Lung (tissue), 12 donors: ENCODE measurements around the gene DOCK3. TPM values are rescaled to one million over a fixed set of nuclear protein-coding genes. Genes with fewer than 3 reads are reported as not detected.
"Not testable (repeated sequence)": the region's sequence is repeated elsewhere in the genome, so short reads cannot be mapped to it uniquely, and the experiment has no call there.

ENCODE experiments used
- ATAC-seq: fragments of 200-7000 bp; cut with Tn5 transposase; one replicate; pipeline ENCODE4 v1.9.1; 2020; ENCODE audit warnings: moderate number of reproducible peaks; ENCODE audit not compliant: insufficient read depth, low FRiP score
- DNase-seq, 3 donors: peaks; one replicate each; pipeline ENCODE4 v3.0.0-alpha.2; 2013 to 2017
- H3K27ac ChIP-seq, 2 donors: one replicate each; pipeline ENCODE4 v1.5.1; 2013; ENCODE audit warnings: mild to moderate bottlenecking in 2 of 2, moderate library complexity in 2 of 2, control low read depth in 1 of 2, inconsistent platforms in 1 of 2, low read depth in 1 of 2, low read length in 1 of 2
- H3K27me3 ChIP-seq, 3 donors: one replicate each; pipeline ENCODE4 v1.5.1; 2013; ENCODE audit warnings: low read length in 2 of 3; ENCODE audit not compliant: control insufficient read depth in 3 of 3, insufficient read depth in 3 of 3
- H3K36me3 ChIP-seq, 4 donors: one replicate each; pipeline ENCODE4 v1.5.1; 2013; ENCODE audit warnings: low read length in 4 of 4, mild to moderate bottlenecking in 1 of 4, moderate library complexity in 1 of 4; ENCODE audit not compliant: control insufficient read depth in 4 of 4, insufficient read depth in 4 of 4
- H3K4me1 ChIP-seq, 5 donors: one replicate each; pipeline ENCODE4 v1.5.1; 2013; ENCODE audit warnings: low read length in 5 of 5, mild to moderate bottlenecking in 2 of 5, moderate library complexity in 1 of 5; ENCODE audit not compliant: control insufficient read depth in 5 of 5, insufficient read depth in 5 of 5
- H3K4me3 ChIP-seq: one replicate; pipeline ENCODE4 v1.5.1; 2013; ENCODE audit warnings: mild to moderate bottlenecking, control low read depth, moderate library complexity
- H3K9ac ChIP-seq, 2 donors: one replicate each; pipeline ENCODE4 v1.5.1; 2013; ENCODE audit warnings: low read length in 2 of 2, control low read depth in 1 of 2; ENCODE audit not compliant: insufficient read depth in 1 of 2
- H3K9me3 ChIP-seq, 4 donors: one replicate each; pipeline ENCODE4 v1.5.1; 2013; ENCODE audit warnings: low read length in 3 of 4, mild to moderate bottlenecking in 1 of 4, moderate library complexity in 1 of 4; ENCODE audit not compliant: control insufficient read depth in 4 of 4, insufficient read depth in 3 of 4
- WGBS, 2 donors: extraction: QIAGEN DNeasy Blood & Tissue Kit; methylation state at CpG; one replicate each; pipeline ENCODE4 v1.1.7; 2013; 5-methylcytosine and 5-hydroxymethylcytosine counted together
- polyA plus RNA-seq, 2 donors: library from polyadenylated mRNA; stranded (reverse); fragments of 200-250 nt; gene quantifications; one replicate each; pipeline ENCODE4 v1.2.1, GENCODE V29; 2013
- total RNA-seq, 2 donors: library from RNA; depleted of rRNA in 1 of 2; stranded (reverse); fragments of >200 nt in 1 of 2; gene quantifications; one replicate each; pipeline ENCODE4 v1.2.1, GENCODE V29; 2014 to 2021
- TF ChIP-seq, protein P1 (sequence below): IDR thresholded peaks from 2 replicates; pipeline ENCODE4 v1.5.1; 2012; ENCODE audit warnings: mild to moderate bottlenecking; ENCODE audit errors: control extremely low read depth, extremely low read depth
- donor health status: control.
- donor health status: control.
- donor health status: Bipolar disorder and iron deficiency.
- donor health status: healthy.
- donor health status: DM: yes; HTN: yes; CAD: no.

DOCK3 gene
- total and polyA plus RNA-seq, 4 donors = 0.06 to 1.4 (median 0.34) TPM

DNA sequence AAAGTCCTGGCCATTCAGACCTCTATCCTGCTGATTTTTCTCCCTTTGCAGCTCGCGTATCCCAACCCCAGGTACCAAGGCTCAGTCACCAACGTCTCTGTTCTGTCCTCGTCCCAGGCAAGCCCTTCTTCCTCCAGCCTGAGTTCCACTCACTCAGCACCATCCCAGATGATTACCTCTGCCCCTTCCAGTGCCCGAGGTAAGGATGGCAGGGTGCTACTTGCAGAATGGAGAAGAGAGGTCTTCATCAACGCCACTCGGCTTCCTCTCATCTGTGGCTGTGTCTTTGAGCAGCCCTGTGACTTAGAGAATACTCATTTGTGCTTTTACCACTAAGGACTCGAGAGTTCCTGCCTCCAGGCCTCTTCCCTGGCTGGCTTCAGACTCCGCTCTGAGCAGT lies 687.7 kb downstream of the DOCK3 start:
- TF ChIP-seq, protein P1, sequence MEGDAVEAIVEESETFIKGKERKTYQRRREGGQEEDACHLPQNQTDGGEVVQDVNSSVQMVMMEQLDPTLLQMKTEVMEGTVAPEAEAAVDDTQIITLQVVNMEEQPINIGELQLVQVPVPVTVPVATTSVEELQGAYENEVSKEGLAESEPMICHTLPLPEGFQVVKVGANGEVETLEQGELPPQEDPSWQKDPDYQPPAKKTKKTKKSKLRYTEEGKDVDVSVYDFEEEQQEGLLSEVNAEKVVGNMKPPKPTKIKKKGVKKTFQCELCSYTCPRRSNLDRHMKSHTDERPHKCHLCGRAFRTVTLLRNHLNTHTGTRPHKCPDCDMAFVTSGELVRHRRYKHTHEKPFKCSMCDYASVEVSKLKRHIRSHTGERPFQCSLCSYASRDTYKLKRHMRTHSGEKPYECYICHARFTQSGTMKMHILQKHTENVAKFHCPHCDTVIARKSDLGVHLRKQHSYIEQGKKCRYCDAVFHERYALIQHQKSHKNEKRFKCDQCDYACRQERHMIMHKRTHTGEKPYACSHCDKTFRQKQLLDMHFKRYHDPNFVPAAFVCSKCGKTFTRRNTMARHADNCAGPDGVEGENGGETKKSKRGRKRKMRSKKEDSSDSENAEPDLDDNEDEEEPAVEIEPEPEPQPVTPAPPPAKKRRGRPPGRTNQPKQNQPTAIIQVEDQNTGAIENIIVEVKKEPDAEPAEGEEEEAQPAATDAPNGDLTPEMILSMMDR = no peak
- Histone ChIP-seq H3K27me3 (no peaks in the 10 kb centered on the region), H3K36me3 (no peaks in the 10 kb centered on the region), H3K4me1 (no peaks in the 10 kb centered on the region), H3K4me3 (no peak overlapping the region), H3K27ac (no peak overlapping the region), H3K9me3 (no peaks in the 10 kb centered on the region), H3K9ac (no peak overlapping the region)
- no peak for ATAC-seq
- DNase-seq = no peak
- WGBS, 2 donors = 87 to 93% methylated on average over 9 of the region's 9 CpGs

DNA sequence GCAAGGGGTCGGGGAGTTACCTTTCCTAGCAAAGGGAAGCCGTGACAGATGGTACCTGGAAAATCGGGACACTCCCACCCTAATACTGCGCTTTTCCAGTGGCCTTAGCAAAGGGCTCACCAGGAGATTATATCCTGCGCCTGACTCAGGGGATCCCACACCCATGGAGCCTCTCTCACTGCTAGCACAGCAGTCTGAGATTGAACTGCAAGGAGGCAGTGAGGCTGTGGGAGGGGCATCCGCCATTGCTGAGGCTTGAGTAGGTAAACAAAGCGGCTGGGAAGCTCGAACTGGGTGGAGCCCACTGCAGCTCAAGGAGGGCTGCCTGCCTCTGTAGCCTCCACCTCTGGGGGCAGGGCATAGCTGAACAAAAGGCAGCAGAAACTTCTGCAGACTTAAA lies 693.5 kb downstream of the DOCK3 start:
- H3K27me3 ChIP-seq, H3K4me3 ChIP-seq, ATAC-seq, H3K27ac ChIP-seq, H3K4me1 ChIP-seq, H3K9me3 ChIP-seq, DNase-seq, H3K9ac ChIP-seq, H3K36me3 ChIP-seq: not testable (repeated sequence)
- 87 to 93% methylated on average over 8 of the region's 8 CpGs for WGBS, 2 donors

DNA sequence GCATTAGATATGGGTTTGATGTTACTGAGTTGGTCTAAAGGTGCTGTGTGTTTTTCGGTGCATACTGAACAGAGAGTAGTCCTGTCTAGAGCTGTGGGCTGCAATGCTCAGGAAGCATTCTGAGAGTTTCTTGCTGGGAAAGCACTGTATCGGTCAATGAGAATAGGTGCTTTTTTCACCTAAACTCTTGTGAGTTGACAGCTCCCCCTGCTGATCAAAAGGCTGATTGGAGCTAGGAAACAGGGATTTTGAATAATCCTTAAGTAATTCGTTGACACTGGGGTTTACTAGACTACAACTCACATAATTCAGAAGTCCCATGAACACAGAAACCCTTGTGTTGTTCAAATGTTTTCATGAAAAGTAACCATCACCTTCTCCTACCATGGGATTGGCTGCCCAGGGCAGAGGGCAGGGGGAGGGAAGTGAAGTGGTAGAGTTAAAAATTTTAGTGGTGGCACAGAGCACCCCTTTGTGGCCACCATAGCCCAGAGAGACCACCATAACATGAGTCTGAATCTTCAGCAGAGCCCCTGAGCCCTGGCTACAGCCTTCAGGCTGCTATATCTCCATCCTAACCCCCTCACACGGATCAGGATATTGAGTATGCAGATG lies 697.3 kb downstream of the DOCK3 start:
- peak; percentile 49 to 80 (median 71) for DNase-seq
- 25 to 37% methylated on average over 4 of the region's 4 CpGs for WGBS, 2 donors
- TF ChIP-seq, protein P1 = peak; percentile 52

DNA sequence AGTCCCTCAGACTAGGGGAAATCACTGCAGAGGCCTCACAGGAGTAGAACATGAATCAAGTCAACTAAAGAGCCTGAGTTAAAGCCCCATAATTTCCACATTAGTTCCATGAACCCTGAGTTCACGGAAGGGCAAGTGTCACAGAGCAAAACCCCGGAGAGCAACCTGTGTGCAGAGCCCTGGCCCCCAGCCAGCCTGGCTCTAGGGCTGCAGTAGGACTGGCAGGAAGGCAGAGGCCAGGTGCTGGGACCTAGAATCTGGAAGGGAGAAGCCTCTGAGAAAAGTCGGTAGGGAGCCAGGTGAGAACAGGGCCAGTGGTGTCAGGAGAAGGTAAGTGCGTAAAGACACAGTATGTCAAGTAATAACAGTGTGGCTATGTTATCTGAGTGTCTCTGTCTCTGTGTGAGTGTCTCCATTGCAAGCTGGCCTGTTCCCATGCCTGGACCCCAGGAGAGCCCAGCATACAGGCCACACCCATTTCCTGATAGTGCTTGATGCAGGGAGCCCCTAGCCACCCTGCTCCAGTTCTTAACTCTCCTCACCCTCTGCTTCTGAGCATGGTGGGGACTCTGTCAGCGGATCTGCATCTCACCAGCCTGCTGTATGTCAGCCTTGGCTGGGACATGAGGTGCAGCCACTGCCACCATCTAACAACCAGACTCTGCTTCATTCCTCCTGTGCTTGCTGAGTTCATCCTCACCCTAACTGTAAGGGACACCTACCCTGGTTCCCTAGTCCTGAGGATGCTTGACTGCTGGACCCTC lies 699.1 kb downstream of the DOCK3 start:
- ATAC-seq = no peak

More for the DNA sequence above, 697.3 kb downstream of the DOCK3 start:
- Histone ChIP-seq H3K4me1 (no peaks in the 10 kb centered on the region), H3K9me3 (peaks cover 0 to 4% (median 0%) of the 10 kb centered on the region in 4 donors), H3K27me3 (peaks cover 0 to 2% (median 0%) of the 10 kb centered on the region in 3 donors), H3K9ac (no peak overlapping the region), H3K36me3 (no peaks in the 10 kb centered on the region), H3K27ac (no peak overlapping the region), H3K4me3 (no peak overlapping the region)
- no peak for ATAC-seq

More for the DNA sequence above, 699.1 kb downstream of the DOCK3 start:
- H3K27ac ChIP-seq = no peak overlapping the region
- H3K36me3 ChIP-seq = no peaks in the 10 kb centered on the region
- DNase-seq = no peak
- no peak overlapping the region for H3K9ac ChIP-seq
- H3K27me3 ChIP-seq = peaks cover 0 to 2% (median 0%) of the 10 kb centered on the region in 3 donors
- WGBS, 2 donors = 79 to 90% methylated on average over 5 of the region's 5 CpGs
- no peaks in the 10 kb centered on the region for H3K9me3 ChIP-seq
- H3K4me1 ChIP-seq = no peaks in the 10 kb centered on the region
- TF ChIP-seq, protein P1 = no peak
- H3K4me3 ChIP-seq = no peak overlapping the region
